ENCODE results near the gene PTPRG. TPM values are rescaled to one million over a fixed set of nuclear protein-coding genes. Genes with fewer than 3 reads are reported as not detected.

The PTPRG gene
- total RNA-seq, 4 donors from 2014 or later, result 8.4 to 37.3 (median 14.9) TPM

DNA sequence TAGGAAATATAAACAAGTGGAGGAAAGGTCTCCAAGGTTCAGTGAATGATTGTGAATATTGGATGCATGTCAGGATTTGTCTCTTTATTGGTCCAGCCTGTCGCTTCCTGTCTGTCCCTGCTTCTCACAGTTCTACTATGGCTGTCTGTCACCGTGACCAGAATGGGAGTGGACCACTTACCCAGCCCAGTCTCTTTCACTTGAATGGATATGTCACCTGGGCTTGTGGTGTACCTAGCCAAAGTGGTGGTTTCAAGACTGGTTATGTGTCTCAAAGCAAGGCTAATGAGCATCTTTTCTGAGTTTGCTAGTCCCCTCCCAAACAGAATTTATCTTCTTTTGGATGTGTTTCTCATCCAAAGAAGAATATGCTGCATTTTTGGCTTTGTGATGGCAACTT, 231.7 kb downstream of the PTPRG start:
- DNase-seq (ENCODE audit: low spot score in 2 of 2), result no peak
- TF ChIP-seq, protein P1, sequence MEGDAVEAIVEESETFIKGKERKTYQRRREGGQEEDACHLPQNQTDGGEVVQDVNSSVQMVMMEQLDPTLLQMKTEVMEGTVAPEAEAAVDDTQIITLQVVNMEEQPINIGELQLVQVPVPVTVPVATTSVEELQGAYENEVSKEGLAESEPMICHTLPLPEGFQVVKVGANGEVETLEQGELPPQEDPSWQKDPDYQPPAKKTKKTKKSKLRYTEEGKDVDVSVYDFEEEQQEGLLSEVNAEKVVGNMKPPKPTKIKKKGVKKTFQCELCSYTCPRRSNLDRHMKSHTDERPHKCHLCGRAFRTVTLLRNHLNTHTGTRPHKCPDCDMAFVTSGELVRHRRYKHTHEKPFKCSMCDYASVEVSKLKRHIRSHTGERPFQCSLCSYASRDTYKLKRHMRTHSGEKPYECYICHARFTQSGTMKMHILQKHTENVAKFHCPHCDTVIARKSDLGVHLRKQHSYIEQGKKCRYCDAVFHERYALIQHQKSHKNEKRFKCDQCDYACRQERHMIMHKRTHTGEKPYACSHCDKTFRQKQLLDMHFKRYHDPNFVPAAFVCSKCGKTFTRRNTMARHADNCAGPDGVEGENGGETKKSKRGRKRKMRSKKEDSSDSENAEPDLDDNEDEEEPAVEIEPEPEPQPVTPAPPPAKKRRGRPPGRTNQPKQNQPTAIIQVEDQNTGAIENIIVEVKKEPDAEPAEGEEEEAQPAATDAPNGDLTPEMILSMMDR (IDR thresholded peaks at IDR 0.05), result no peak
- no peak for TF ChIP-seq POLR2A (IDR thresholded peaks at IDR 0.05)
- WGBS, 2 donors, result 89 to 92% methylated on average over 2 of the region's 2 CpGs
- H3K4me3 ChIP-seq (ENCODE audit: low read depth, poor library complexity, severe bottlenecking), result no peak overlapping the region
- intact Hi-C loops (cut with DNase I; ENCODE audit: low total_unique reads), result no loop called here

DNA sequence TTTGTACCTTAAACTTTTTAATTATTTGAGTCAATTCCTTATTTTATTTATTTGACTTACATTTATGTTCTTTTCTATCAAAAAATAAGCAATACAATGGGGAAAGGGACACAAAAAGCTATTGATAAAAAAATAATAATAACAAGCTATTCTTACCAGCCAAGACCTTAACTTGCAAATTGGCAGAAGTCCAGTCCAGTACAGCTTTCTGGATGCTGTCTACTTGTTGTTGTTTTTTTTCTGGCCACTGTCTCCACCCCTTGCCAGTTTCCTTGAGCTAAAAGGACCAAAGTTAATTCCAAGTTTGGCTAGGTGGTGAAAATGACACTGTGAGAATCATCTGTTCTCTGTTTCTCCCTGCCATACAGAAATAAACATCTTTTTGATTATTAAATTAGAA, 232.2 kb downstream of the PTPRG start:
- TF ChIP-seq, protein P1 (IDR thresholded peaks at IDR 0.05), result no peak
- TF ChIP-seq POLR2A (IDR thresholded peaks at IDR 0.05), result no peak
- H3K4me3 ChIP-seq (ENCODE audit: low read depth, poor library complexity, severe bottlenecking), result no peak overlapping the region
- intact Hi-C loops (cut with DNase I; ENCODE audit: low total_unique reads), result no loop called here
- no peak for DNase-seq (ENCODE audit: low spot score in 2 of 2)

DNA sequence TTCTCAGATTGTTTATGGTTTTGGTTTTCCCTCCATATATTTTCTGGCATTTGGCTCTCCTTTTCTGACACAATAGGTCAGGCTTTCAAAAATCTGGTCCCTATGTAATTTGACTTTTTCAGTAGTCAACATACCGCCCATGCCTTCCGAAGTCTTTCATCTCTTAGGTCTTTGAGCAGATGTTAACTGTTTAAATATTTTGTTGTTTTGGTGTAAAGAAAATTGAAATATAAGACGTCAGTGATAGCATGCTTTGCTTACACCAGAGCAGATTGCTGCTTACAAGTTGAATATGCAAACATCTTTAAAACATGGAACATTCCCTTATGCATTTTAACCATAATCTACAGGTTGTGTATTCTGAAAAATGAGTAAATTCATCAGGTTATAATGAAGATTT, 233.0 kb downstream of the PTPRG start:
- no peak for DNase-seq (ENCODE audit: low spot score in 2 of 2)
- TF ChIP-seq, protein P1 (IDR thresholded peaks at IDR 0.05), result no peak
- no peak for TF ChIP-seq POLR2A (IDR thresholded peaks at IDR 0.05)
- WGBS, 2 donors, result 90 to 95% methylated on average over 3 of the region's 3 CpGs
- intact Hi-C loops (cut with DNase I; ENCODE audit: low total_unique reads), result no loop called here
- H3K4me3 ChIP-seq (ENCODE audit: low read depth, poor library complexity, severe bottlenecking), result no peak overlapping the region

DNA sequence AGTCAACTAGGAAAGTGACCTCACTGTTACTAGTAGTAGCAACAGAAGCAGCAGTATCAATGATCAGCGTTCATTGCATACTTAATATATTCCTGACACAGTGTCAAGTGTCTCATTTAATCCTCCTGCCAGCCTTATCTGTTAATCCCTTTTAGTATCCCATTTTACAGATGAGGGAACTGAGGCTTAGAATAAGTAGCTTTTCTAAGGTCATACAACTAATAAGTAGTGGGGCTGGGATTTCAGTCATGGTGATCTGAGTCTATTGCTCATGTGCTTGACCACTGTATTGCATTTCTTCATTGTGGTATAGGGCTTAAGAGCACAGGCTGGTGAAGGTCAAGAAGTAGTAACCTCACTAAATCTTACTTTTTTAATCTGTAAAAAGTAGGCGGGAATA, 233.6 kb downstream of the PTPRG start:
- WGBS, 2 donors, result 44 to 96% methylated on average over 2 of the region's 2 CpGs
- TF ChIP-seq, protein P1 (IDR thresholded peaks at IDR 0.05), result no peak
- TF ChIP-seq POLR2A (IDR thresholded peaks at IDR 0.05), result no peak
- H3K4me3 ChIP-seq (ENCODE audit: low read depth, poor library complexity, severe bottlenecking), result no peak overlapping the region
- intact Hi-C loops (cut with DNase I; ENCODE audit: low total_unique reads), result no loop called here
- no peak for DNase-seq (ENCODE audit: low spot score in 2 of 2)

DNA sequence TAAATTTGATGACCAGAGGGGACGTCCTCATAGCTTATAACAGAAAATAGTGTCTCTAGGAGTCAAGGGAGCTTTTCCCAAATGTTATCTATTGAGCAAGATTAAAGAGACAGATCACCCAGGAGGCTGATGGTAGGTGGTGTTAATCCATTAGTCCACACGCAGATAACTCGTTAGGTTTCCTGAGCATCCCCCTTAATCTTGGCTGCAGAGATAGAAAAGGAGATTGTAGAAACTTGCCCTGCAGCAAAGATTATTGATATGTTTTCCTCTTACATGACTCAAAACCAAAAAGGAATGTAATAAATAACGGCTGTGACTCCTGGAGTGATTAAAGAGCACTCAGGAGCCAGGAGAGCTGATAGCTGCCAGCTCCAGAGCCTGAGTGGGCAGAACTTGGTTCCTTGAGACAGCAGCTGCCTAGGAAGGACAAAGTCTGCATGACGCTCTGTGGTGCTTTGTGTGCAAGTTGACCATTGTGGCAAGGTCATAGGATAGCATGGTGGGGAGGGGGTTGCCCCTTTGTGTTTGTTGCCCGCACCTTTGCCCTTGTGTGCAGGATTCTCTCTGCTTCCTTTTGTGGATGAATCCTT, 234.8 kb downstream of the PTPRG start:
- intact Hi-C loops (cut with DNase I; ENCODE audit: low total_unique reads), result no loop called here
- WGBS, 2 donors, result 55 to 57% methylated on average over 6 of the region's 6 CpGs
- DNase-seq (ENCODE audit: low spot score in 2 of 2), result no peak
- no peak overlapping the region for H3K4me3 ChIP-seq (ENCODE audit: low read depth, poor library complexity, severe bottlenecking)
- no peak for TF ChIP-seq POLR2A (IDR thresholded peaks at IDR 0.05)
- TF ChIP-seq, protein P1 (IDR thresholded peaks at IDR 0.05), result no peak

DNA sequence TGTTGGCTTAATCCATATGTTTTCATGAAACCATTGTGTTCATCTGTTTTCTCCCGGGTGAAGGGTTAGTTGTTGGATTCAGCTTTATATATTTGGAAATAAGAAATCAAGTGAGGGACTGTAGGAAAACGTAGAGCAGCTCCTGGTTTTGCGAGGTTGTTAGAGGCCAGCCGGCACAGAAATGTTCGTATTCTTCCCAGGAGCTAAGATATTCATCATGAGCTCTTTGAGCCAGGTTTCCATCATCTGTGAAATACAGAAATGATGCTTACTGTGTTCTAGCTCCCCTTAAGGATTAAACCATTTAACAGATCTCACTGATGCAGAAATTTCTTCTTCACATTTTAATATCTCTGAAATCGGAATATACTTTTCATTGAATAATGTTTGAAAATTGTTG, 235.5 kb downstream of the PTPRG start:
- no peak overlapping the region for H3K4me3 ChIP-seq (ENCODE audit: low read depth, poor library complexity, severe bottlenecking)
- intact Hi-C loops (cut with DNase I; ENCODE audit: low total_unique reads), result no loop called here
- TF ChIP-seq, protein P1 (IDR thresholded peaks at IDR 0.05), result no peak
- TF ChIP-seq POLR2A (IDR thresholded peaks at IDR 0.05), result no peak
- DNase-seq (ENCODE audit: low spot score in 2 of 2), result no peak
- 73% methylated on average over 6 of the region's 6 CpGs for WGBS, 2 donors
